Activated naive CD8-positive, alpha-beta T cell treated with anti-CD3 and anti-CD28 coated beads for 36 hours (primary cell): ENCODE measurements around the gene NPEPPS. TPM values are rescaled to one million over a fixed set of nuclear protein-coding genes. Genes with fewer than 3 reads are reported as not detected.
A peak's percentile ranks its signal among the peaks of the same experiment; 100 is the strongest.

ENCODE experiments used
- DNase-seq: peaks from one replicate; pipeline ENCODE4 v3.0.0; 2021
- H3K27ac Mint-ChIP-seq: one replicate; pipeline ENCODE4 v1.8.0; 2022; ENCODE audit warnings: mild to moderate bottlenecking, moderate library complexity, mixed read lengths
- H3K27me3 Mint-ChIP-seq: one replicate; pipeline ENCODE4 v1.8.0; 2022; ENCODE audit warnings: mild to moderate bottlenecking, mixed read lengths
- H3K36me3 Mint-ChIP-seq: one replicate; pipeline ENCODE4 v1.8.0; 2021; ENCODE audit warnings: mild to moderate bottlenecking, mixed read lengths
- H3K4me1 Mint-ChIP-seq: one replicate; pipeline ENCODE4 v1.8.0; 2021; ENCODE audit warnings: mixed read lengths
- H3K4me3 Mint-ChIP-seq: one replicate; pipeline ENCODE4 v1.8.0; 2022; ENCODE audit warnings: mild to moderate bottlenecking, moderate library complexity, mixed read lengths
- H3K9me3 Mint-ChIP-seq: one replicate; pipeline ENCODE4 v1.8.0; 2022; ENCODE audit warnings: mixed read lengths
- total RNA-seq, 2 experiments: library from RNA; stranded (reverse); gene quantifications; one replicate each; pipeline ENCODE4 v1.2.3, GENCODE V29; 2021

Gene NPEPPS
- total RNA-seq, 2 experiments from 2014 or later: 82.1 to 96.1 TPM

DNA sequence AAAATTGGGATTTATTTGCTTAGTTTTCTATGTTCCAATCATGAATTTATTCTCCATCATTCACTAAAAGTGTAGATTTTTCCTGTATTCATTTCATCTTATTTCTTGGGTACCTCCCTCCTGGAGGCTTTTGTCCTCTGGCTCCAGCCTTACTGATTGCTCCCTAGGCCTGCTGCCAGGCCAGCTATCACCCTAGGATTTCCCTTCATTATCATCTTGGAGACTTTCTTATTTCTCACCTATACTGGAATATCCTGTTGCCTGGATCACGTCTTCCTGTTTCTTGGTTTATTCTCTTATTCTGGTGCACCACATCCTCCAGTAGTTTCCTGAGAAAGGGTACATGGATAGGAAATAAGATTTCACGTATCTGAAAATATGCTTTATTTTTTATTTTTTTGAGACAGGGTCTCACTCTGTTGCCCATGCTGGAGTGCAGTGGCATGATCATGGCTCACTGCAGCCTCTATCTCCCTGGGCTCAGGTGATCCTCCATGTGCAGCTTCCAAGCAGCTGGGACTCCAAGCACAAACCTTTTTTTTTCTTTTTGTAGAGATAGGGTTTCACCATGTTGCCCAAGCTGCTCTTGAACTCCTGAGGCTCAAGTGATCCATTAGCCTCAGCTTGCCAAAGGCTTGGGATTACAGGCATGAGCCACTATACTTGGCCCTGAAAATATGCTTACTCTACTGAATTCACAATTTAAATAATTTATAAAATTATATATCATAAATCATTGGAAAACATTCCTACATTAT, 105.5 kb downstream of the NPEPPS start:
- peaks cover 2% of the 10 kb centered on the region for H3K36me3 Mint-ChIP-seq
- H3K27me3 Mint-ChIP-seq: no peaks in the 10 kb centered on the region
- H3K4me3 Mint-ChIP-seq: no peak overlapping the region
- peaks cover 8% of the 10 kb centered on the region for H3K4me1 Mint-ChIP-seq
- H3K9me3 Mint-ChIP-seq: no peaks in the 10 kb centered on the region
- no peak for DNase-seq
- no peak overlapping the region for H3K27ac Mint-ChIP-seq

DNA sequence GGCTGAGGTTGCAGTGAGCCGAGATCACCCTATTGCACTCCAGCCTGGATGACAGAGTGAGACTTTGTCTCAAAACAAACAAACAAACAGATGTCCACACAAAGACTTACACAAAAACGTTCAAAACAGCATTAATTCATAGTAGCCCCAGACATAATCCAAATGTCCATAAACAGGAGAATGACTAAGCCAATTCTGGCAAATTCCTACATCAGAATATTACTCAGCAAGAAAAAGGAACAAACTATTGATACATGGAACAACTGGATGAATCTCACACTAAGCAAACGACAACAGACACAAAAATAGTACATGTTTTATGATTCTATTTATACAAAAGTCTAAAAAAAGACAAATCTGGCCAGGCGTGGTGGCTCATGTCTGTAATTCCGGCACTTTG, 108.0 kb downstream of the NPEPPS start:
- Mint-ChIP-seq H3K27me3 (no peaks in the 10 kb centered on the region), H3K27ac (no peak overlapping the region), H3K9me3 (no peaks in the 10 kb centered on the region), H3K36me3 (peaks cover 2% of the 10 kb centered on the region), H3K4me1 (peaks cover 8% of the 10 kb centered on the region), H3K4me3 (no peak overlapping the region)
- DNase-seq: no peak

DNA sequence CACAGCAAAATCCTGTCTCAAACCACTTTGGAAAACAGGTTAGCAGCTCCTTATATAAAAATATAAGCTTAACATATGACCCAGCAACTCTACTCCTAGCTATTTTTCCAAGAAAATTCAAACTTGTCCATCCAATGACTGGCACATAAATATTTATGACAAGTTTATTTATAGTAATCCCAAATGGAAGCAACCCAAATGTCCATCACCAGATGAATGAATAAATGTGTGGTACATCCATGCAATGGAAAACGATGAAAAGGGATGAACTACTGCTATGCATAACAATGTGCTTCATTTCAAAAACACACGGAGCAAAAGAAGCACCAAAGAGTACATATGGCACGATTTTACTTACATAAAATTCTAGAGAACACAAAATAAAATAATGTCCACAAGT, 109.2 kb downstream of the NPEPPS start:
- H3K4me1 Mint-ChIP-seq: peaks cover 8% of the 10 kb centered on the region
- H3K9me3 Mint-ChIP-seq: no peaks in the 10 kb centered on the region
- H3K4me3 Mint-ChIP-seq: no peak overlapping the region
- peaks cover 2% of the 10 kb centered on the region for H3K36me3 Mint-ChIP-seq
- no peak overlapping the region for H3K27ac Mint-ChIP-seq
- no peaks in the 10 kb centered on the region for H3K27me3 Mint-ChIP-seq
- DNase-seq: no peak

DNA sequence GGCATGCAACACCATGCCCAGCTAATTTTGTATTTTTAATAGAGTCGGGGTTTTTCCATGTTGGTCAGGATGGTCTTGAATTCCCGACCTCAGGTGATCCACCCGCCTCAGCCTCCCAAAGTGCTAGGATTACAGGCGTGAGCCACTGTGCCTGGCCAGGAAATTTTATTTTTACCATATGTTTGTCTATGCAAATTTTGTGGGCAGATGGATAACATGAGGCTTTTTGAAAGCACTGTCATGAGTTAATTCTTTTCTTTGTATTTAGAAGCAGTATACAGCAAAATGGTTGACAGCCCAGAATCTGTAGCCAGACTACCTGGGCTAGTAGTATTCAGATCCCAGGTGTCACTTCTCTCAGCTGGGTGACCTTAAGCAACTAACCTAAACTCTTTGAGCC, 110.3 kb downstream of the NPEPPS start:
- Mint-ChIP-seq H3K4me1 (peaks cover 7% of the 10 kb centered on the region), H3K9me3 (no peaks in the 10 kb centered on the region), H3K27me3 (no peaks in the 10 kb centered on the region), H3K4me3 (no peak overlapping the region), H3K27ac (no peak overlapping the region), H3K36me3 (peaks cover 2% of the 10 kb centered on the region)
- no peak for DNase-seq

- H3K9me3 Mint-ChIP-seq: no peaks in the 10 kb centered on the region
- no peak overlapping the region for H3K4me3 Mint-ChIP-seq
- no peak overlapping the region for H3K27ac Mint-ChIP-seq
- no peaks in the 10 kb centered on the region for H3K27me3 Mint-ChIP-seq
- peaks cover 9% of the 10 kb centered on the region for H3K4me1 Mint-ChIP-seq
- DNase-seq: no peak
- peaks cover 2% of the 10 kb centered on the region for H3K36me3 Mint-ChIP-seq
Observed at GRCh38 chr17:47643116-47643515, 112.2 kb downstream of the NPEPPS start.

GRCh38 chr17:47644324-47644723, 113.4 kb downstream of the NPEPPS start:
- no peak overlapping the region for H3K4me3 Mint-ChIP-seq
- no peak for DNase-seq
- peaks cover 6% of the 10 kb centered on the region for H3K36me3 Mint-ChIP-seq
- no peaks in the 10 kb centered on the region for H3K27me3 Mint-ChIP-seq
- peaks cover 15% of the 10 kb centered on the region for H3K4me1 Mint-ChIP-seq
- H3K27ac Mint-ChIP-seq: no peak overlapping the region
- no peaks in the 10 kb centered on the region for H3K9me3 Mint-ChIP-seq

DNA sequence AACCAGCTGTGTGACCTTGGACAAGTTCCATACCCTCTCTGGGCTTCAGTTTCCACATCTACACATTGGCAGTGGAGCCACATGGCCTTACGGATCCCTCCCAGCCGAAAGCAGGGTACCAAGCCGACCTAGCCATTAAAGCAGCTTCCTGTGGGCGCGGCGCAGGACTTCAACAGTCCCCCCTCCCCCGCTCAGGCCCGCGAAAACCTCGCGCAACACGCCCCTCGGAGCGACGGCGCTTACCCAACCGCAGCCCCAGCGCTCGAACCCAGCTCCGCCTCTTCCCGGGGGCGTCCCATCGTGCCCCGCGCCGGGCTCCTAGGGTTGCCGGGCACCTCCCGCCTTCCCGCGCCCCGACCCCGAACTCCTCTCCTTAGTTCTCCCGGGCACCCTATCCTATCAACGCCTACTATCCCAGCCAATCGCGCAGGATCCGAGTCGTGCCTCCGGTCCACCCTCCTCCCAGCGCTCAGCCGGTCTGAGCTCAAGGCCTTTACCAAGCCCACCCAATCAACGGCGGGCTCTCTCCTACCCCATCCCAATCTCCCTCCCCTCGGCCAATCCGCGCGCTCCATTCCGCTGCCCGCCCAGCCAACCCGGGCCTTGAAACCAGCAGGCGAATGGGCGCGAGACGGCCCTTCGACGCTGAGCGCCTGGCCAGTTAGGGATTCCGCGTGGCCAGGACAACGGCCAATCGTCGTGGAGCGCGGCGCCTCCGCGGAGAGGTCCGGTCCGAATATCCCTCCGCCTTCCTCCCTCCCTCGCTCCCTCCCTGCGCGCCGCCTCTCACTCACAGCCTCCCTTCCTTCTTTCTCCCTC, 118.5 kb downstream of the NPEPPS start, which contains the start of gene KPNB1:
Gene KPNB1, plus strand, starts transcription at position 767 of the 819 bp plus-strand sequence. CDS start 326 bp downstream, outside the sequence.
- Mint-ChIP-seq H3K27ac (peak within 1 kb of the TSS; percentile 96), H3K36me3 (peaks cover 41% of the 10 kb centered on the region), H3K4me1 (peaks cover 41% of the 10 kb centered on the region), H3K9me3 (no peaks in the 10 kb centered on the region), H3K4me3 (peak within 1 kb of the TSS; percentile 93), H3K27me3 (no peaks in the 10 kb centered on the region)
- DNase-seq: peak; percentile 100

DNA sequence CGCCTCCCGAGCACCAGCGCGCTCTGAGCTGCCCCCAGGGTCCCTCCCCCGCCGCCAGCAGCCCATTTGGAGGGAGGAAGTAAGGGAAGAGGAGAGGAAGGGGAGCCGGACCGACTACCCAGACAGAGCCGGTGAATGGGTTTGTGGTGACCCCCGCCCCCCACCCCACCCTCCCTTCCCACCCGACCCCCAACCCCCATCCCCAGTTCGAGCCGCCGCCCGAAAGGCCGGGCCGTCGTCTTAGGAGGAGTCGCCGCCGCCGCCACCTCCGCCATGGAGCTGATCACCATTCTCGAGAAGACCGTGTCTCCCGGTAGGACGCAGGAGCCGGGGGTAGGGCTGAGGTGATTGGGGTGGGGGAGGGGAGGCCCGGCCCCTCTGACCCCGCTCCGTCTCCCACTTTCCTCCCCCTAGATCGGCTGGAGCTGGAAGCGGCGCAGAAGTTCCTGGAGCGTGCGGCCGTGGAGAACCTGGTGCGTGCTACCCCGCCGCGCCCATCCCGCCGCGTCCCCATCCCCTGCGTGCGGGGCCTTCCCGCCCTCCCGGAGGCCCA, 119.1 kb downstream of the NPEPPS start:
- H3K27ac Mint-ChIP-seq: peak overlapping the region; percentile 96
- no peaks in the 10 kb centered on the region for H3K9me3 Mint-ChIP-seq
- H3K4me1 Mint-ChIP-seq: peaks cover 47% of the 10 kb centered on the region
- H3K4me3 Mint-ChIP-seq: peak overlapping the region; percentile 93
- H3K27me3 Mint-ChIP-seq: no peaks in the 10 kb centered on the region
- H3K36me3 Mint-ChIP-seq: peaks cover 48% of the 10 kb centered on the region
- DNase-seq: no peak

DNA sequence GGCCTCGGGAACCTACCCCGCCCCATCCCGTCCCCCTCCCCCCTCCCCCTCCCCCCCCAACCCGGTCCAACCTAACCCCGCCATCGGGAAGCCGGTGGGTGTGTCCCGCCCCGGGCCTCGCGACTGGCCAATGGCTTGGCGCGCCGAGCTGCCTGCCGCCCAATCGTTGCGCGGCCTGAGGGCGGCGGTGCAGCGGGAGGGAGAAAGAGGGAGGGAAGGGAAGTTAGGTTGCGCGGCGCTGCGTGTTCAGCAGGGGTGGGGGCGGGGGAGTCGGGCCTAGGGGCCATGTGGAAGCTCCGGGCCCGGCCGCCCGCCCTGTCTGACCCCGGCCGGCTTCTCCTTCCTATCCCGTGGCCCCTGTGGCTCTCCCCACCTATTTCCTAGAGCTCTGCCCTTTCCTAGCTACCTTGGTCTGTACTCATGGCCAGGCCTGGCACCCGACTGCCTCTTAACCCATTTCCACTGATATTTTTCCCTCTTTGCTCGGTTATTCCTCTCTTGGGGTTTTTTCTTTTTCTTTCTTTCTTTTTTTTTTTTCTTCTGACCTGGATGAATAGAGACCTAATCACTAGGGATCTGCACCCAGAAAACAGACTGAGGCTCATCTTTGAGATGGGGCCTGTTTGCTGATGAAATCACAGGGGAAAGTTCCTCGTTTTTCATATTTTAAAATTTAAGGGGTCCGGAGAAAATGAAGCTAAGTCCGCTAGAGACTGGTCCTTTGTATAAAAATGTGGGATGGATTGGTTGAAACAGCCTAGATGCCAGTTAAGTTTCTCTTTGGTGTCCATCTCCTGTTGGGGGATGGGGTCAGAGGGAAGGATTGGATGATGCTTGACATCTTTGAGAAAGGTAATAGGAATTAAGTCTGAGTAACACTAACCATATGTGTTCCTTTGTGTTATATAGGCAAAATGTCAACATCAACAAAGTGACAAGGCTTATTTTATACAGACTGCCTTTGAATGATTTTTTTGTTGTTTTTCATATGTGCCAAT, 119.9 kb downstream of the NPEPPS start:
- no peaks in the 10 kb centered on the region for H3K27me3 Mint-ChIP-seq
- H3K4me3 Mint-ChIP-seq: peak overlapping the region; percentile 93
- H3K36me3 Mint-ChIP-seq: peaks cover 55% of the 10 kb centered on the region
- H3K9me3 Mint-ChIP-seq: no peaks in the 10 kb centered on the region
- H3K4me1 Mint-ChIP-seq: peaks cover 55% of the 10 kb centered on the region
- H3K27ac Mint-ChIP-seq: peak overlapping the region; percentile 96
- DNase-seq: peak; percentile 97

DNA sequence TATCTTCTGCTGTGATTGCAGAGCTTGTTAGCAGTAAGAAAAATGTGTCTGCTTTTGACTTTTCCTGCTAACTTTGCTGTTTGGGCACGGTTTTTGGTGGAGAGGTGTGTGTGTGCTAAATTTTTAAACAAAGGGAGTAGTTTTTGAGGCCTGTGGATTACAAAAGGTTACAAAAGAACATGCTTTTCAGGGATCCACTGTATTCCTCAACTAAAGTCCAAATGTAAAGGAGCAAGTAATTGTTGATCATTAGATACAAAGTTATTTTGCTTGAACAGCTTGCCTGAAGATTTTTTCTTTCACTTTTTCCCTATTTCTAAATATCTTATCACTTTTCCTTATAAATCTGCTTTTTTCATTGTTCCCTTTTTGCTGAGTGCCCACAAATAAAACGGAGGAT, 120.8 kb downstream of the NPEPPS start:
- H3K27me3 Mint-ChIP-seq: no peaks in the 10 kb centered on the region
- H3K27ac Mint-ChIP-seq: peak overlapping the region; percentile 96
- peaks cover 61% of the 10 kb centered on the region for H3K4me1 Mint-ChIP-seq
- H3K36me3 Mint-ChIP-seq: peaks cover 63% of the 10 kb centered on the region
- no peak for DNase-seq
- peak overlapping the region; percentile 93 for H3K4me3 Mint-ChIP-seq
- no peaks in the 10 kb centered on the region for H3K9me3 Mint-ChIP-seq

DNA sequence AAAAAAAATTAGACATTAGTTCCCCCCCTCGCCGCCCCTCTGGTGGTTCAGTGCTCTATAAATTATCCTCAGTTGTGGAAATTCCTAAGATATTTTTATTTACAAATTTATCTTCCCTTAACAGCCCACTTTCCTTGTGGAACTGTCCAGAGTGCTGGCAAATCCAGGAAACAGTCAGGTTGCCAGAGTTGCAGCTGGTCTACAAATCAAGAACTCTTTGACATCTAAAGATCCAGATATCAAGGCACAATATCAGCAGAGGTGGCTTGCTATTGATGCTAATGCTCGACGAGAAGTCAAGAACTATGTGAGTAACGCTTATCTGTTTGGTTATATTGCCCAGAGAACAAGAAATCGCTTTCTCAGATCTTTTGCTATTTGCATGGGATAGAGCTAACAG, 121.7 kb downstream of the NPEPPS start:
- DNase-seq: no peak
- Mint-ChIP-seq H3K4me3 (peak overlapping the region; percentile 93), H3K9me3 (no peaks in the 10 kb centered on the region), H3K27ac (peak overlapping the region; percentile 96), H3K4me1 (peaks cover 64% of the 10 kb centered on the region), H3K36me3 (peaks cover 69% of the 10 kb centered on the region), H3K27me3 (no peaks in the 10 kb centered on the region)

DNA sequence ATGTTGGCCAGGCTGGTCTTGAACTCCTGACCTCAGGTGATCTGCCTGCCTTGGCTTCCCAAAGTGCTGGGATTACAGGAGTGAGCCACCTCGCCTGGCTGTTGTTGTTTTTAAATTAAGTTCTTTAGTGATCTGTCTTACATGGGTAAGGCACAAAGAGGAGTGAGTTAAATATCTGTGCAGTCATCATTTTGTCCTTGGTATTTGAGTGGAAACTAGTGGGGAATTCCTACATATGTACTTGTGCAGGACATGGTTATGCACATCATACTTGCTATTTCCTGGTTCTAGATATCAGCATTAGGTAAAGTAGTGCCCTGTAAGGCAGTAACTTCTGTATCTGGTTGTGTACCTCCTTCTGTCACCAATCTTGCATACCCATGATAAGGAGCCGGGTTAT, 122.5 kb downstream of the NPEPPS start:
- Mint-ChIP-seq H3K4me3 (peak overlapping the region; percentile 93), H3K4me1 (peaks cover 63% of the 10 kb centered on the region), H3K9me3 (no peaks in the 10 kb centered on the region), H3K36me3 (peaks cover 71% of the 10 kb centered on the region), H3K27me3 (no peaks in the 10 kb centered on the region), H3K27ac (peak overlapping the region; percentile 81)
- DNase-seq: no peak

GRCh38 chr17:47654991-47655390, 124.1 kb downstream of the NPEPPS start:
- peak overlapping the region; percentile 59 for H3K4me3 Mint-ChIP-seq
- peak overlapping the region; percentile 42 for H3K27ac Mint-ChIP-seq
- H3K27me3 Mint-ChIP-seq: no peaks in the 10 kb centered on the region
- peaks cover 67% of the 10 kb centered on the region for H3K4me1 Mint-ChIP-seq
- H3K9me3 Mint-ChIP-seq: no peaks in the 10 kb centered on the region
- DNase-seq: no peak
- H3K36me3 Mint-ChIP-seq: peaks cover 75% of the 10 kb centered on the region

DNA sequence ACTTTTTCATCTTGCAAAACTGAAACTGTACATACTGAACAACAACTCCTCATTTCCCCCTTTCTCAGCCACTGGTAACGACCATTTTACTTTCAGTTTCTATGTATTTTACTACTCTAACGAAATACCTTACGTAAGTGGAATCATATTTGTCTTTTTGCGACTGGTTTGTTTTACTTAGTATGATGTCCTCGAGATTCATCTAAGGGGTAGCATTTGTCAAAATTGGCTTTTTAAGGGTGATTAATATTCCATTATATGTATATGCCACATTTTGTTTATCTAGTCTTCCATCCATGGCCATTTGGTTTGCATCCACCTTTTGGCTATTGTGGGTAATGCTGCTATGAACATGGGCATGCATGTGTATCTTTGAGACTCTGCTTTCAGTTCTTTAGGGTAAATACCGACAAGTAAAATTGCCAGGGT, 129.2 kb downstream of the NPEPPS start:
- Mint-ChIP-seq H3K4me1 (peaks cover 56% of the 10 kb centered on the region), H3K4me3 (peak overlapping the region; percentile 58), H3K27ac (peak overlapping the region; percentile 84), H3K9me3 (no peaks in the 10 kb centered on the region), H3K36me3 (peaks cover 62% of the 10 kb centered on the region), H3K27me3 (no peaks in the 10 kb centered on the region)
- no peak for DNase-seq
